Measurements from ENCODE around the gene ACLY. TPM values are rescaled to one million over a fixed set of nuclear protein-coding genes. Genes with fewer than 3 reads are reported as not detected.

Gene ACLY
- total and polyA plus RNA-seq, 2 of the 13 experiments (the other 11 are each of a cell fraction or from before 2014, with no cell fraction given): 111 to 218 TPM

GRCh38 chr17:41873559-41874292 is 45.0 kb downstream of the ACLY start (continued):
- TF ChIP-seq ZNF280D (CRISPR knock-in tag; IDR thresholded peaks at IDR 0.05) (no peak), GATAD2A (CRISPR knock-in tag; IDR thresholded peaks at IDR 0.05) (peak; percentile 41; the same call in 1 of the 2 replicates), GATA4 (IDR thresholded peaks at IDR 0.05; ENCODE audit: borderline replicate concordance, low read depth) (no peak), PATZ1 (CRISPR knock-in tag; IDR thresholded peaks at IDR 0.05) (0 out of 2 replicates have a peak, but pooled peaks have one; percentile 29), ARHGAP35 (CRISPR knock-in tag; IDR thresholded peaks at IDR 0.05; ENCODE audit: borderline replicate concordance) (no peak), BCL3 (CRISPR knock-in tag; IDR thresholded peaks at IDR 0.05) (0 out of 2 replicates have a peak, but pooled peaks have one; percentile 22), MAZ (IDR thresholded peaks at IDR 0.05; ENCODE audit: borderline replicate concordance, low read depth, low read length) (no peak), MAZ (CRISPR knock-in tag; IDR thresholded peaks at IDR 0.05; ENCODE audit: low read depth) (0 out of 2 replicates have a peak, but pooled peaks have one; percentile 23), SOX6 (IDR thresholded peaks at IDR 0.05) (no peak), SOX6 (CRISPR knock-in tag; IDR thresholded peaks at IDR 0.05) (peak; percentile 71), ATF2 (CRISPR knock-in tag; IDR thresholded peaks at IDR 0.05) (no peak), ZFP36L2 (CRISPR knock-in tag; IDR thresholded peaks at IDR 0.05) (no peak), HOXA3 (CRISPR knock-in tag; IDR thresholded peaks at IDR 0.05) (peak; percentile 40; the same call in 1 of the 2 replicates), ZMYM4 (CRISPR knock-in tag; IDR thresholded peaks at IDR 0.05) (peak; percentile 48), ATF1 (CRISPR knock-in tag; IDR thresholded peaks at IDR 0.05) (no peak), RARG (CRISPR knock-in tag; IDR thresholded peaks at IDR 0.05; ENCODE audit: low read depth) (no peak), GMEB1 (CRISPR knock-in tag; IDR thresholded peaks at IDR 0.05; ENCODE audit: borderline replicate concordance) (peak; percentile 26; the same call in 1 of the 2 replicates), SPEN (CRISPR knock-in tag; IDR thresholded peaks at IDR 0.05; ENCODE audit: low read depth) (0 out of 2 replicates have a peak, but pooled peaks have one; percentile 24)

Measured in HepG2 (cell line).